Activated gamma-delta T cell treated with anti-CD3 and anti-CD28 coated beads, Interleukin-2, amount 50 U/mL, for 16 hours (primary cell): ENCODE measurements around the gene TTL.
"Not testable (repeated sequence)": the region's sequence is repeated elsewhere in the genome, so short reads cannot be mapped to it uniquely, and the experiment has no call there.

ENCODE experiments used
- DNase-seq: peaks from one replicate; pipeline ENCODE4 v3.0.0-alpha.2; 2020; ENCODE audit warnings: low read depth

The TTL gene

DNA sequence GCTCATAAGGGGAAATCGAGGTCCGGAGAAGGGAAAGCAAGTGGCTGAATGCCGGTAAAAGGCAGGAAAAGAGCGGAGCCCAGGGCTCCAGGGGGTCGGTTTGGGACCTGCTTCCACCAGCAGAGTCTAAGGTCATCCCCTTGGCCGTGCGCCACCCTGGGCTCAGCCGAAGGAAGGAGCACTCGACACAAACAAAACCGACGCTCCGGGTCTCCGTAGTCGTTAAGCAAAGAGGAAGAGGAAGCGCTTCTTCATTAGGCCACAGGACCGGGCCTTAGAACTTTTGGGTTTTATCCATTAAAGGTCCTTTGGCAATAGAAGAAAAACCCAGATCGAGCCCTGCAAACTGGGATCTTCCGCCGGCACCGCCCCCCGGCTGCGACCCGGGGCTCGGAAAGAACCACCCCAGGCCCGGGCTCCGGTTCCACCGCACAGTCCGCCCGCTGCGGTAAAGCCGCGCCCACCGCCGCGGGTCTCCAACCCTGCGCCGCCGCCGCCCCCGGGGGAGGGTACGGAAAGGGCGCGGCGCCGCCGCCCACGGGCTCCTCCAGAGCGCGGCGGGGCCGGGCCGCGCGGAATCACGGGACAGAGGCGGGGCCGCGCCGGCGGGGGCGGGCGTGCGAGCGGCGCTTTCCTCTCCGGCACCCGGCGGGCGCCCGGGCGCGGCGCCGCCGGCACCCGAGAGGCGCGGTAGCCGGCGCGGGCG lies at the start of gene TTL:
TSS of gene TTL (plus strand) at position 629 of the 706 bp plus-strand sequence. CDS start 189 bp downstream, outside the sequence.
- peak; percentile 63 for DNase-seq

DNA sequence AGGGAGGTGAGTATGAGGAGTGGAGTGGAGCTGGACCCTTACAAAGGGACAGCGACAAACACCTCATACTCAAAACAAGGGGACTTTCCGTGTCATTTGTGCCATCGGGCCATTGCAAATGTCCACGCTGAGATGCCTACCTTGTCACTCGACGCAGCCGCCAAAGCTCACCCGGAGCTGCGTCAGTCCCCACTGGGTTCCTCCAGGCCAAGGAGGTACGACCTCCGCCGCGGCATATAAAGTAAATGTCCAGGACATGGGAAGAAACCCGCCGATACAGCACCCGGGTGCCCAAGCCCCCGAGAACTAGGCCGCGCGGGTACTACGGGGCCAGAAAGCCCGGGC lies 49.6 kb upstream of the TTL start:
- DNase-seq: not testable (repeated sequence)

DNA sequence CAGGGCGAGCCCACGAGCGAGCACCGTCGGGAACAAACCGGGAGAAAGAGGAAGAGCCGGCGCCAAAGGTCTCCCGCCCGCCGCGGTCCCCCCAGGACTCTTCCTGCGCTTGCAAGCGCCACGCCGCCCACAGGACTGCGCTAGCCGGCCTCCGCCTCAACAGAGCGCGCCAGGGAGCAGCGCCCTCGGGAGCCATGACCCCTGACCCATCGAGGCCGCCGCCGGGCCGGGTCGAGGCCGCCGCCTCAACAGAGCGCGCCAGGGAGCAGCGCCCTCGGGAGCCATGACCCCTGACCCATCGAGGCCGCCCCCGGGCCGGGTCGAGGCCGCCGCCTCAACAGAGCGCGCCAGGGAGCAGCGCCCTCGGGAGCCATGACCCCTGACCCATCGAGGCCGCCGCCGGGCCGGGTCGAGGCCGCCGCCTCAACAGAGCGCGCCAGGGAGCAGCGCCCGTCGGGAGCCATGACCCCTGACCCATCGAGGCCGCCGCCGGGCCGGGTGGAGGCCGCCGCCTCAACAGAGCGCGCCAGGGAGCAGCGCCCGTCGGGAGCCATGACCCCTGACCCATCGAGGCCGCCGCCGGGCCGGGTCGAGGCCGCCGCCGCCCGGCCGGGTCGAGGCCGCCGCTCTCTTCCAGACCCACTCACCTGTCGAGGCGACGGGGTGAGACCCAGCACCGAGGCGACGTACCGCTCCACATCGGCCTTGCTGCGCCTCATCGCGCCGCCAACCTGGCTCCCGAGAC lies 49.0 kb upstream of the TTL start:
- DNase-seq: not testable (repeated sequence)

DNA sequence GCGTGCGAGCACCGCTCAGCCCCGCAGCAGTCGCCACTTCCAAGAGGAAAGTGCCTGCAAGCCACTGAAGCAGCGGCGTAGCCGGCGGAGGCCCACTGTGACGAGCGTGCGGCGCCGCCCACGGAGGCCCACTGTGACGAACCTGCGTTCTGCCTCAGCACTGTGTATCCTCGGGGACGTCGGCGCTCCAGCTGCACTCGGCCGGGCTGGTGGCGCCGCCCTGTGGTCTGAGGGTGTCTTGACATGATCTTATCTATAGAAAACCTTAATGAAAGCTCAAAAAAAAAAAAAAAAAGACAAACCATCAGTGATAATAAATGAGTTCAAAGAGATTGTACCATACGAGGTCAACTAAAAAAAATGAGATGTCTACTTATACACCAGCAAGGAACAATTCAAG lies 48.5 kb upstream of the TTL start, which contains the start of gene RGPD8:
TSS of gene RGPD8 (minus strand) at position 166 of the 400 bp plus-strand sequence. CDS start 192 bp downstream, outside the sequence.
- DNase-seq: peak; percentile 87

DNA sequence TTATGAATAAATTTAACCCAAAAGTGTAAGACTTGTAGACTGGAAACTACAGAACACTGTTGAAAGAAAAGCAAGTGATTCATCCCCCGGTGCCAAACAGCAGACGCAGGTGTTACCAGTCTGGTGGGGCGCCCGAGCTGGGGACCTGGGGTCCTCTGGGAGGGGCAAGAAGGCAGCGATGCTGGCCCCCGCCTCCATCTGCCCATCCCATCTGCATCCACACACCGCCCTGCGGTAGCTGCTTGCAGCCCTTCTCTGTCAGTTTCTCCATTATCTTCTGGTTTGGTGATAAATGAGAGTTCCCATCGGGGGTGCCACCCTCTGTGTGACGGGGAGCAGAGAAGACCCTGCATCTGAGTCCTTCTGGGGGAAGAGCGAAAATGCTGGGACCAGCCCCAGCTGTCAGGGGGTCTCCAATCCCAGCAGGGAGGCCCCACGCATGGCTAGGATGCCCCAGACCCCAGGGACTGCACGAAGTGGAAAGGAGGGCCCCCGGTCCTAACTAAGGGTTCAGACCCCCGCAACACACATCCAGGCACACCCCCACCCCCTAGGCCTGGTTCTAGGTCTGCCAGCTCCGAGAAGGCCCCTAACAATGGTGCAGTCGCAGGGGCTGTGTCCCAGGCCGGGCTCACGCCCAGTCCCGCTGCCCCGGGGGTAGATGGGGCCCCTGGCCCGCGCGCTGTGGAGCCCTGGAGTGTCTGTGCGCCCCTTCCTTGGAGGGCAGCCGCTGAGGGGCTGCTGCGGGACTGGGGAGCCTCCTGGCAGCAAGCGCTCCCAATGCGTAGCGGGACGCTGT lies 47.8 kb upstream of the TTL start:
- no peak for DNase-seq

DNA sequence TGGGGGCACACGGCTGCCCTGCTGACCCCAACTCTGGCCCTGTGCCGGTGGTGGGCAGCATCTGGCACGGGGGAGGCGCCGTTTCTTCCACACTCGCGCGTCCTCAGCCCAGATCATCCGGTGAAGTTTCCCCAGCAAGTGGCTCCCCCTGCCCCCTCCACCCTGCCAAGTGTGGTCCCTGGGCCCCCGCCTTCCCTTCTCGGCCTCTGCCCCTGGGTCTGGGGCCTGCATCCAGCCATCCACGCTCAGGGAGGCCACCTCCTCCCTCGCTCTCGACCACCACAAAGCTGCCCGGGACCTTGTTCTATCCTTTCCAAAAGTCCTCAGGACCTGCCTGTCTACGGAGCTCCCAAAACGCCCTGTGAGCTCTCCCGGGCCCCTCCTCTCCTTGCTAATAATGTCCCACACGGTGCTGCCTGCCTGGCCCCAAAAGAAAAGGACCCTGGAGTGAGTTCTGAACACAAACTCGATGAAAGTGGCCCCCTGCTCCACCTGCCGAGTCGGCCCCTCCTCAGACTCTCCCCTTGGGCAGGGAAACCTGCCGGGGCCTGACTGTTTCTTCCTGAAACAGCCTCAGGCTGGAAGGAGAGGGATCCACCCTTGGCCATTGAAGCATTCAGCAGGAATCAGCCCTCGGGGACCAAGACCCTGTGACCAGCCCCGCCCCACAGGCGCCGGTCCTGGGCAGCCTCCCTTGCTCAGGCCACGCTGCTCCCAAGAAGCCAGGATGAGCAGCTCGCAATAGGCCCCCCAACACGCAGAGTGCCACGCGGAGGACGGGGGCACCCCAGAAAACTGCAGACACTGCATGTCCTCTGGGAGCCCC lies 46.9 kb upstream of the TTL start:
- DNase-seq: not testable (repeated sequence)

DNA sequence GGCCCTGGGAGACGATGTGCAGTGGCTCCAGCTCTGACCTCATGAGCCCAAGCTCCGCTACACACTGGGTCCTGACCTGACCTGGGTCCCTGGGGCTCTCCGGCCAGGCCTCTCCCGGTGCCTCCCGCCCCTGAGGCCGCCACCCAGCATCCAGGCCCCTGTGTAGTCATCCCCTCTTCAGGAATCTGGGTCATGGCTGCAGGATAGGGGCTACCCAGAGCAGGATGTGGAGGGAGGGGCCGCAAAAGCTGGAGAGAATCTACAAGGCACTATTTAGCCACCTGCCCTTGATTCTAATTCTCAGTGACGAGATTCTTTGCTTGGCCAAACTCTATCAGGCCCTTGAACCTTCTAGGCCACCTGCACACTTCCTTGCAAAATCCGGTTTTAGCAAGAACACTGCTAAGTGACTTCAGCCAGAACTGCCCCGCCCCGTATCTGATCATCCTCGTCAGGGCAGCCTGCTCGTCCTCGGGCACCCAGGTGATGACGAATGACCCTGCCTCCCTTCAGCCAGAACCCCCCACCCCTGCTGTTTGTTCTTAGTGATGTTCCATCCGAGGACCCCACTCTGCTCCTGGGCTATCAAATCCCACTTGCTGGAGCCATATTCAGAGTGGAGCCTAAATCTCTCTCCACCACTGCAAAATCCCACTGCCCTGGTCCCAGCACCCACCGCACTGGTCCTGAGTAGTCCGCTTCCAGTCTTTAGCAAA lies 46.1 kb upstream of the TTL start:
- DNase-seq: not testable (repeated sequence)

DNA sequence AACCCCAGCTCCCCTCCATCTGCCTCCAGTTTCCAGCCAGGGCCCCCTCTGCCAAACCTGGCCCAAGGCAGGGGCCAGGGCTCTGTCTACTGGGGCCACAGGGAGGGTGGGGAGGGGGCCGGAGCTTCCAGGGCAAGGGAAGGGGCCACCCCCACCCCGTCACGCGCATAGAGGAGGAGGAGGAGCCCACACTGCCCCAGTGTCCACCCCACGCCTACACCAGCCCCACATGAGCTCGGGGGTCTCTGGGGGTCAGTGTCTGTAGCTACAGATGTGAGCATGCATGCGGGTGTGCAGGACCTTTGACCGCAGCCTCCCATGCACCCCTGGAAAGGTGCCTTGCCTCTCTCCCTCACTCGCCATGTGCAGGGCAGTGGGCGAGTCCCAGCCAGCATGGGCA lies 45.0 kb upstream of the TTL start:
- DNase-seq: not testable (repeated sequence)

DNA sequence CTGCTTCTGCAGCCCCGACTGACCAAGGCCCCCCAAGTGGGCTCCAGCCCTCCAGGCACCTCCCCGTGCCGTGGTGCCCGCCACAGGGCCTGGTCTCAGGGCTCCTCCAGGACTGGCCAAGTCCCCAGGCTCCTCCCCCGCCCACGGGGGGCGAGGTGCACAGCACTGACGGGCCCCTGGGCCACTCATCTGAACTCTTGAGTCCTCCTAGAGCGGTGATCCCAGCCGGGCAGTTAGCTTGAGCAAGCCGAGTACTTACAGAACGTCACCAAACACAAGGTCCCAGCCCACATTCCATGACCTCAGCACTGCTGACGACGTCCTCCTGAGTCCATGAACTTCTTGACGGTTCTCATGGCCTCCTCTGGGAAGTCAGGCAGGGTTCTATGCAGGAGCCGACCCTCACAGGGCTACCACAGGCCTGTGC lies 44.5 kb upstream of the TTL start:
- DNase-seq: not testable (repeated sequence)

DNA sequence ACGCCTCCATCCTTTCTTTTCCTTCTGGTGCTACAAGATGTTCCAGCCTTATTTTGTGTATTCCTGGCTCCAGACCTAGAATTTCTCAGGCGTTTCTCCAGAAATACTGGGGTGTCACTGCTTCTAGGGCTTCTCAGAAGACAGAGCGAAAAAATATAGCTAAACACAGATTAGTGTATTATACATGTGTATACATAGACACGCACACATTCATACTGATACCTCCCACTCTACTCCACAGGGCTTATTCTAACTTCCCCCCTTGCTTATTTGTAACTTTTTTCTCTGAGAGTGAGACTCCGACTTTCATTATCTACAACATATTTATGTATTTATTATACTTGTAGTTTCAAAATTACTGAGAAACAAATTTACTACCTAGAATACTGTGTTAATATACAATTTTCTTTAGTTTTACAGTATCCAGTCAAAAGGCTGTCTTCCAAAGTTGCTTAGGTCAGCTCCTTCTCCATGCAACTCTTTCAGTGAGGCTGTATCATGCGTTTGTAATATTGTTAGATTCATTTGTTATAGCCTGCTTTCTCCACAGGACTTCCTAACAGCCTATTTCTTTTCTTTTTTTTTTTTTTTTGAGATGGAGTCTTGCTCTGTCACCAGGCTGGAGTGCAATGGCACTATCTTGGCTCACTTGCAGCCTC lies 43.2 kb upstream of the TTL start:
- DNase-seq: not testable (repeated sequence)

DNA sequence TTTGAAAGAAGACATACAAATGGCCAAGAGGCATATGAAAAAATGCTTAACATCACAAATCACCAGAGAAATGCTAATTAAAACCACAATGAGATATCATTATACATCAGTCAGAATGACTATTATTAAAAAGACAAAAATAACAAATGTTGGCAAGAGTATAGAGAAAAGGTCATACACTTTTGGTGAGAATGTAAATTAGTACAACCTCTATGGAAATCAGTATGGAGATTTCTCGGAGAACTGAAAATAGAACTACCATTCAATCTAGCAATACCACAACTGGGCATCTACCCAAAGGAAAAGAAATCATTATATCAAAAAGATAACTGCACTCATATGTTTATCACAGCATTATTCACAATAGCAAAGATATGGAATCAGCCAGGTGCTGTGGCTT lies 37.7 kb upstream of the TTL start:
- not testable (repeated sequence) for DNase-seq

DNA sequence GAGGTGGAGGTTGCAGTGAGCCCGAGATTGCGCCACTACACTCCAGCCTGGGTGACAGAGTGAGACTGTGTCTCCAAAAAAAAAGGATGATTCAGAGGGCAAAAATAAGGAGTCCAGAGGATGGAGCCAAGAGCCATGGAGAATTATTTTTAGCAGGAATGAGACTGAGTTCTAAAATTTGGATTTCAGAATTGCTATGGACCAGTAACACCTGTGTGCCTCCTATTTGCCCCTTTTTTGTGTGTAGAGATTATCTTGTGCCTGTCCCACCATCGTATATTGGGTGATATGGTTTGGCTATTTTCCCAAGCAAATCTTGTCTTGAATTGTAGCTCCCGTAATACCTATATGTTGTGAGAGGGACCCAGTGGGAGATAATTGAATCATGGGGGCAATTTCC lies 32.1 kb upstream of the TTL start:
- DNase-seq: no peak

DNA sequence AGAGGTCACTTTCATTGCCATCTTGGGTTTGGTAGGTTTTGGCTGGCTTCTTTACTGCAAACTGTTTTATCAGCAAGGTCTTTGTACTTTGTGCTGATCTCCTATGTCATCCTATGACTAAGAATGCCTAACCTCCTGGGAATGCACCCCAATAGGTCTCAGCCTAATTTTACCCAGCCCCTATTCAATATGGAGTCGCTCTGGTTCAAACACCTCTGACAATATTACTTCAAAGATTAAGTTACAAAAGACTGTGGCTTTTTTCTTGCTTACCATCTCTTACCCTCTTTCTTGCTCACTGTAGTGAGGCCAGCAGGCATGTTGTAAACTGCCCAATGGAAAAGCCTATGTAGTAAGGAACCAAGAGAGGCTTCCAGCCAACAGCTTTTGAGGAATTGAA lies 30.6 kb upstream of the TTL start:
- no peak for DNase-seq

DNA sequence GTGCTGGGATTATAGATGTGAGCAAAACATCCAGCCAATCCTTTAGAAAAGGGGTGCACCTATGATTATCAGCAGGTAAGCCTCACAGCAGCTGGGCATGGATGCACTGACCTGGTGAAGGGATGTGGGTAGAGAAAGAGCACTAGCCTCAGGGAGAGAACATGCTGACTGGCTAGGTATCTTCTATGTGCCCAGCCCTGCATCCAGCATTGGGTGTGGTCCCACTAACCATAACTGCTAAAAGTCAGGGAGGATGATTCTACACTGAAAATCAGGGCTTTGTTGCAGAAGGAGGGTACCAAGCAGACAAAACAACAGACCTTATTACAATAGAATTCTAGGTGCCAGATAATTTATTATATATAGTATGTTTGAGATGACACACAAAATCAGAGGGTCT lies 27.4 kb upstream of the TTL start:
- no peak for DNase-seq

DNA sequence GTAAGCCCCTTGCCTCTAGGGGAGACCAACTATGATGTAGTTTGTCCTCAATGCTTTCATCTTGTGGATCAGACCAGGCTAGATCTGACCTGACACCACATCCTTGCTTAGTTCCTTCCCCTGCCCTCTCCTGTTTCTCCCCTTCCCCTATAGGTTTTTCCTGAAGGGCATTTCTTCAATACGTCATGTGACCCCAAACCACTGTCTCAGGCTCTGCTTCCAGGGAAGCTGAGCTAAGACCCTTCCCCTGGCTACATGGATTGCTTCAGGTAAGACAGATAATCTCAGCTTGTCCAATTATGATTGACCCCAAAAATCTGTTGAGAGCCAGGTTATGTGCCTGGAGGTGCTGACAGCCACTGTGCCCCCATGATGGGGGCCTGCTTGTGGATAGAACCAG lies 22.6 kb upstream of the TTL start:
- DNase-seq: no peak

DNA sequence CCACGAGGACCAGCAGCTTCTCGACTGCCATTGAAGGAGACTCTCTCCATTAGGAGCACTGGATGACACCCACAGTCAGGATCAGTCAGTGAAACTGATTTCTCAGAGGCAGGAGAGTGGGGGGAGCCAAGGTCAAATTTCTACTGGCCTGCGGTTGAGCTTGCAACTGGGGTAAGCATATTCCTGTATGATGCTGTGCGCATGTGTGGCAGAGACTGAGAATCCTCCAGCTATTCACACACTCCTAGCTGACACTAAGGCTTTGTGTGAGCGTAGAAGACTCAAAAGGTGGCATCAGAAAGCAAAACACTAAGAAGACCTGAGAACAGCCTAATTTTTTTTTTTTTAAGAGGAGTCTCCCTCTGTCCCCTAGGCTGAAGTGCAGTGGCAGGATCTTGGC lies 19.8 kb upstream of the TTL start:
- no peak for DNase-seq

DNA sequence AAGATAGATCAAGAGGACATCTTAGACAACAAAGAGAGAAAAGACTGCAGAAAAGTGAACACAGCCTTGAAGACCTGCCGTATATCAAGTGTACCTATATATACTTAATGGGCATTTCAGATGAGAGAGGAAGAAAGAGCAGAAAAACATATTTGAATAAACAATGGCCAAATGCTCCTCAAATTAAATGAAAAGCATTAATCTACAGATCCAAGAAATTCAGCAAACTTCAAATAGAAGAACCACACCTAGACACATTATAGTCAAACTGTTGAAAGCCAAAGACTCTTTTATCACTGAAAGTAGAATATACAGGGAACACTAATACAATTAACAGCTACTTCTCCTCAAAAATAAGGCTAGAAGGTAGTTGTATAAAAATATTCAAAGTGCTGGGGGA lies 18.7 kb upstream of the TTL start:
- DNase-seq: no peak

DNA sequence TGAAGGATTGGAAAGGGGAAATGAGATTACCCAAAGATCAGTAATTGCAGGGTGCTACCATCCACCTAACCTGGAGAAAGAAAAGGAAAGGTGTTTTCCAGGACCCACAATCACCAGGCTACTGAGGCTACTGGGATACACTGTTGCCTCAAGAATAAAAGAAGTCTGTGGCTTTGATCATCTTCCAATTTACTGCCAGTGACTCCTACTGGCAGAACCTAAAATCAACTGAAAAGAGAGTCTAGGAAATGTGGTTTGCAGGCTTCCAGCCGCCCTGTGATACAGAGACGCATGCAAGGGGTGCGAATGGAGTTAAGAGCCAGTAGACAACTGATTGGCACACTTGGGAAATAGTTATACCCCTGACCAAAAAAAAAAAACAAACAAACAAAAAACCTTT lies 16.6 kb upstream of the TTL start:
- DNase-seq: no peak

DNA sequence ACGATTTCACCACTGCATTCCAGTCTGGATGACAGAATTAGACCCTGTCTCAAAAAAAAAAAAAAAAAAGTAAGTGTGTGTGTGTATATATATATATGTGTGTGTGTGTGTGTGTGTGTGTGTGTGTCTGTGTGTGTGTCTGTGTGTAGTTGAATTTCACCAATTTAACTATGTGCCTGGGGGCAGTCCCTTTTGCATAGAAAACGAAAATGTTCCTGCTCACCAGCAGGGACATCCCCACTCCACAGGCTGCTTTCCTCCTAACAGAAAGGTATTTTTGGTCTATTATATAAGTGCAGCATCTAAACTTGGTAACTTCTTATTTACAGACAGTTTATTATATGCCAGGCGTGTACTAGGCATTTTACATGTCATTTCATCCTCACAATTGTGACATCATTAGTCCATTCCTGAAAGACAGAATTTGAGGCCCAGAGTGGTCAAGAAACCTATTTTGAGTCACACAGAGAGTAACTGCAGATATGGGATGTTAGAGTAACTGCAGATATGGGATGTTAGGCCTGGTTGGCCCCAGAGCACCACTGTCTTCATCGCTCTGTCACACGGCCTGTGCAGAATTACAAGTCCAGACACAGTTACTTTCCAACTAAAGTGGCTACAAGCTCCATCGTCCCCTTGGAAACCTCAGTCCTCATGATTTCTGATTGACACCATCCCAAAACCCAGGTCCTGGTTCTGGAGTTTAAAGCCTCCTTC lies 9.3 kb upstream of the TTL start:
- no peak for DNase-seq
